Vagina (tissue), 2 donors: ENCODE measurements around the gene CSGALNACT2.

Experiments
- POLR2AphosphoS5 ChIP-seq, 2 donors: sonication (generic); formaldehyde crosslinking; IDR thresholded peaks; one replicate each; pipeline ENCODE4 v1.9.0; 2017; ENCODE audit warnings: antibody characterized with exemption in 2 of 2, mild to moderate bottlenecking in 2 of 2, low read depth in 1 of 2; ENCODE audit not compliant: insufficient read depth in 1 of 2
- TF ChIP-seq, protein P1 (sequence below), 3 experiments: fragments of 450-650 bp in 2 of 3; fragments of 200-600 bp in 1 of 3; sonication (generic) in 1 of 3; IDR thresholded peaks; one replicate each; pipeline ENCODE4 v1.5.1; 2017 to 2019; ENCODE audit warnings: antibody characterized with exemption in 3 of 3, mild to moderate bottlenecking in 2 of 3, moderate library complexity in 2 of 3

DNA sequence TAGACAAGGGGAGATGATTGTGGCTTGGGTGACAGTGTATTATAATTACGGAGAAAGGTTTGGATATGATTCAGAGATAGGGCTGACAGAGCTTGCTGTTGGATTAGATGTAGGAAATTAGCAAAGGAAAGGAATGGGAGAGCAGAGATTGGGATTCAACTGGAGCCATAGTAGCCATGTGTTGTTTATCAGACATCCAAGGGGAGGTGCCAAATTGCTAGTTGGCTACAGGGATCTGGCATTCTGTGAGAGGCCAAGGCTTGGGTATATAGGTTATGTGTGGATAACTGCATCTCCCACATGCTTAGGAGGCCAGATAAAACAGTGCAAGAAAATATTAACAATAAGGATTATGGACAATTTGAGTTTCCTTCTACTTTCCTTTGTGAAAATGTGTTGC lies 34.9 kb downstream of the CSGALNACT2 start:
- TF ChIP-seq POLR2AphosphoS5 (IDR thresholded peaks at IDR 0.05; ENCODE audit: insufficient read depth in 1 of 2, low read depth in 1 of 2): no peak
- TF ChIP-seq, protein P1, sequence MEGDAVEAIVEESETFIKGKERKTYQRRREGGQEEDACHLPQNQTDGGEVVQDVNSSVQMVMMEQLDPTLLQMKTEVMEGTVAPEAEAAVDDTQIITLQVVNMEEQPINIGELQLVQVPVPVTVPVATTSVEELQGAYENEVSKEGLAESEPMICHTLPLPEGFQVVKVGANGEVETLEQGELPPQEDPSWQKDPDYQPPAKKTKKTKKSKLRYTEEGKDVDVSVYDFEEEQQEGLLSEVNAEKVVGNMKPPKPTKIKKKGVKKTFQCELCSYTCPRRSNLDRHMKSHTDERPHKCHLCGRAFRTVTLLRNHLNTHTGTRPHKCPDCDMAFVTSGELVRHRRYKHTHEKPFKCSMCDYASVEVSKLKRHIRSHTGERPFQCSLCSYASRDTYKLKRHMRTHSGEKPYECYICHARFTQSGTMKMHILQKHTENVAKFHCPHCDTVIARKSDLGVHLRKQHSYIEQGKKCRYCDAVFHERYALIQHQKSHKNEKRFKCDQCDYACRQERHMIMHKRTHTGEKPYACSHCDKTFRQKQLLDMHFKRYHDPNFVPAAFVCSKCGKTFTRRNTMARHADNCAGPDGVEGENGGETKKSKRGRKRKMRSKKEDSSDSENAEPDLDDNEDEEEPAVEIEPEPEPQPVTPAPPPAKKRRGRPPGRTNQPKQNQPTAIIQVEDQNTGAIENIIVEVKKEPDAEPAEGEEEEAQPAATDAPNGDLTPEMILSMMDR (IDR thresholded peaks at IDR 0.05): no peak
